Tibial nerve (tissue), 4 donors: ENCODE results near the gene PPP4R1.

ENCODE experiments used
- EP300 ChIP-seq, 2 donors: sonication (generic); formaldehyde crosslinking; IDR thresholded peaks; one replicate each; pipeline ENCODE4 v1.6.1; 2017; ENCODE audit warnings: antibody characterized with exemption in 2 of 2, mild to moderate bottlenecking in 1 of 2
- POLR2A ChIP-seq, 2 donors: fragments of 450-650 bp; IDR thresholded peaks; one replicate each; pipeline ENCODE4 v1.6.1; 2017; ENCODE audit warnings: antibody characterized with exemption in 2 of 2, mild to moderate bottlenecking in 2 of 2, moderate library complexity in 2 of 2
- TF ChIP-seq, protein P1 (sequence below), 5 experiments: fragments of 200-600 bp in 3 of 5; fragments of 450-650 bp in 2 of 5; sonication (generic) in 3 of 5; IDR thresholded peaks; one replicate each; pipeline ENCODE4 v1.5.1; 2016 to 2019; ENCODE audit warnings: antibody characterized with exemption in 5 of 5, mild to moderate bottlenecking in 3 of 5, moderate library complexity in 2 of 5

DNA sequence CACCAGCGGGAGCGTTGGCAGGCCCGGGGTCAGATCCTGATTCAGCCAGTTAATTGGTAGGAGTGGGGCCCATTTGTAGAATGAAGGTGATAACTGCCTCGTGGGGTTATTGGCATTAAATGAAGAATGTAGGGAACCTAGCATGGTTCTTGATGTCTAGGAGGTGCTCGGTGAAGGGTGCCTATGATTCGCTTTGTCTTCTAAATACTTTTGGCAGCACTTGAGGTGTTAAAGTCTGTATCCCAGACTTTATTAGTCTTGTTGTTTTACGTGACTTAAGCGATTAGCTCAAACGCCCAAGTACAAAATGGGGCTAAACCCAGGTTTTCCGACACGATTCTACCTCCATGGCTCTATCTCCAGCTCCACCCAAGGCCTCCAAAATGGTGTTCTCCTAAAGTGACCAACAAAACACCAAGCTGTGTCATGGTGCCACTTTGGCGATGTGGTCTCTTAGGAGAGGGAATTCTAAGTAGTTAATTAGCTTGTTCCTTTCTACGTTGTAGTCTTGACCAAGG lies 980 bp upstream of the PPP4R1 start:
- TF ChIP-seq, protein P1, sequence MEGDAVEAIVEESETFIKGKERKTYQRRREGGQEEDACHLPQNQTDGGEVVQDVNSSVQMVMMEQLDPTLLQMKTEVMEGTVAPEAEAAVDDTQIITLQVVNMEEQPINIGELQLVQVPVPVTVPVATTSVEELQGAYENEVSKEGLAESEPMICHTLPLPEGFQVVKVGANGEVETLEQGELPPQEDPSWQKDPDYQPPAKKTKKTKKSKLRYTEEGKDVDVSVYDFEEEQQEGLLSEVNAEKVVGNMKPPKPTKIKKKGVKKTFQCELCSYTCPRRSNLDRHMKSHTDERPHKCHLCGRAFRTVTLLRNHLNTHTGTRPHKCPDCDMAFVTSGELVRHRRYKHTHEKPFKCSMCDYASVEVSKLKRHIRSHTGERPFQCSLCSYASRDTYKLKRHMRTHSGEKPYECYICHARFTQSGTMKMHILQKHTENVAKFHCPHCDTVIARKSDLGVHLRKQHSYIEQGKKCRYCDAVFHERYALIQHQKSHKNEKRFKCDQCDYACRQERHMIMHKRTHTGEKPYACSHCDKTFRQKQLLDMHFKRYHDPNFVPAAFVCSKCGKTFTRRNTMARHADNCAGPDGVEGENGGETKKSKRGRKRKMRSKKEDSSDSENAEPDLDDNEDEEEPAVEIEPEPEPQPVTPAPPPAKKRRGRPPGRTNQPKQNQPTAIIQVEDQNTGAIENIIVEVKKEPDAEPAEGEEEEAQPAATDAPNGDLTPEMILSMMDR (IDR thresholded peaks at IDR 0.05): no peak
- TF ChIP-seq POLR2A (IDR thresholded peaks at IDR 0.05) (no peak), EP300 (IDR thresholded peaks at IDR 0.05) (no peak)
